HG02884 (cell line): Measurements from ENCODE around the gene FA2H.
"Not testable (repeated sequence)": the region's sequence is repeated elsewhere in the genome, so short reads cannot be mapped to it uniquely, and the experiment has no call there.

Experiments
- ATAC-seq: cut with Tn5 transposase; IDR thresholded peaks from one replicate; pipeline ENCODE4 v1.9.1; 2021; ENCODE audit warnings: mild to moderate bottlenecking, moderate library complexity; ENCODE audit not compliant: unreplicated experiment

FA2H gene

DNA sequence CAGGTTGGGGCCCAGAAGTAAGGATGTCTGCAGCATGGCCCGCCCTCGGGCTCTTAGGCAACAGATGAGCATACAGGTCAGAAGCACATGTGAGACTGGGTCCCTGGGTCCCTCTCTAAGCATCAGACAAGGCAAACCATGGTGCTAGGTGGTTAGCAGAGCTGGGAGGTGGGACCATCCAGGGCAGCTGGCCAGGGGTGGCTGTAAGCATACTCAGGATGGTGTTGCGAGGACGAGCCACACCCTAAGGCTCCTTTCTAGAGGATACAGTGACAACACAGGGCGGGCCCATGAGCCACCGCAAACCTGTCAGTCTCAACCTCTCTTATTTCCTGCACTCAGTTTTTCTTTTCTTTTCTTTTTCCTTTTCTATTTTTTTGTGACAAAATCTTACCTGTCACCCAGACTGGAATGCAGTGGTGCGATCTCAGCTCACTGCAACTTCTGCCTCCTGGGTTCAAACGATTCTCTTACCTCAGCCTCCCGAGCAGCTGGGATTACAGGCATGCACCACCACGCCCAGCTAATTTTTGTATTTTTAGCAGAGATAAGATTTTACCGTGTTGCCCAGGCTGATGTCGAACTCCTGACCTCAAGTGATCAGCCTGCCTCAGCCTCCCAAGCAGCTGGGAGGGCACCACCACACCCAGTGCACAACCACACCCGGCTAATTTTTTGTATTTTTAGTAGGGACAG is 3.6 kb downstream of the FA2H start:
- ATAC-seq, result no peak

DNA sequence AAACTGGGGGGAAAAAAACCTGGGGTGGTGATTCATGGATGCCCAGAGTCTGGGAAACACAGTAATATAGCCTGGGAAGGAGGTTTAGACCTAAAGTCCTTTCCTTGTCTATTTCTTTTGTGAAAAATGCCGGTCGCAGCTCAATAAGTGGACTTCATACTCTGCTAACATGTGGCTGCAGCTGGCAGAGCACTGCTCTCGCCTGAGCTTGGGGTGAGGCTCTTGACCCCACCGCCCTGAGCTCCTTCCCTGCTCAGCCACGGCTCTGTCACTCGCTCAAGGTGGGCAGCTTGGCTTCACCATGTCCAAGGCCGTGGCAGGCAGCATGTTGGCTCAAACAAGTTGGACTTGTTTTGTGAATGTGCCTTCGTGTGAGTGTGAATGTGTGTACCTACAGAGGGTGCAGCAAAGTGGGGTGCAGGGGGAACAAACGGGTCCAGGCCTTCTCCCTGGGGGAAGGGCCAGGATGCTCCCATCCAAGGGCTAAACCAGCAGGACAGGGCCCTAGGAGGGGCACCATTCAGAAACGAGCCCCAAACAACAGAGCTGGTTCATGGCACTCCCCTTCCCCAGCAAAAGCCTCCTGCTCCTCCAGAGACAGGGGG is 4.9 kb downstream of the FA2H start:
- no peak for ATAC-seq

DNA sequence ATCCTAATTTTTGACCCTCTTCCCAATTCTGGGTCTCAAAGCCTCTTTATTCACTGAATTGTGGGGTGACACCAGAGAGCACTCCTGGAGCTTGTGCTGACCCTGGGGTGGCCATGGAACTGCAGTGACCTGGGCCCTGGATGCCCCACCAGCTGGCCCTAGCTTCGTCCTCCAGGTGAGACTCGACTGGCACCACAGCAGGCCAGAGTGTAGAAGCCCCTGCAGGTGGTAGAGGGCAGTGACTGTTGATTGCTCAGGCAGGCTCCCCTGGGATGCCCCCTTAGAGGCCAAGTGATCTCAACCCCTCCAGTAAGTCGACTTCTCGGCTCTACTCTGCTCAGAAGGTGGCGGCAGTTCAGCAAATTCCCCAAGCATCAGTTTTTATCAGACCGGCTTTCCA is 6.4 kb downstream of the FA2H start:
- ATAC-seq, result no peak

DNA sequence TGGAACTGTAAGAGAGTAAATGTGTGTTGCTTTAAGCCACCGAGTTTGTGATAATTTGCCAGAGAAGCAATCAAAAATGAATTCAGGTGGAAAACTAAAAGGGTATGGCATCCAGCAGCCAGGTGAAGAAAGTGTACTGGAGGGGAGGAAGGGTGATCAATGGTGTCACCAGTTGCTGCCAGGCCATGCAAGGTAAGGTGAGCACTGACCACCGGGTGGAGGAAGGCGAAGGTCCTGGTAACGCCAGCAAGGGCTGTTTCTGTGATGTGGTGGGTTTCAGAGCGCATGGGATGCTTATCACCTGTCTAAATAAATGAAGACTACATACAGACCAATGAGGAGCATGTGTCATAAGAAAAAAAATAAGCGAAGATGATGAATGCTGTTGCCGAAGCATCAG is 6.9 kb downstream of the FA2H start:
- no peak for ATAC-seq

DNA sequence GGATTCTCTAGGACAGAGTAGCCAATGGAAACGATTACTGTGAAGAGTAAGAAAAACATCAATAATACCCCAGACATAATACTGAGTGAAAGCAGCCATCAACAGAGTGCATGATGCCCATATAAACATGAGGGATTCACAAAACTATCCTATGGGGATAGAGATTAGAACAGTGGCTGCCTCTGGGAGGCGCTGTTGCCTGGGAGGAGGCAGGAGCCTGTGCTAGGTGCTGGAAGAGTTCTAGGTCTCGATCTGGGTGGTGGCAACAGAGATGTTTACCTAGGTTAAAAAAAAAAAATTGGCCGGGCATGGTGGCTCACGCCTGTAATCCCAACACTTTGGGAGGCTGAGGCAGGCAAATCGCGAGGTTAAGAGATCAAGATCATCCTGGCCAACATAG is 7.9 kb downstream of the FA2H start:
- ATAC-seq, result no peak

DNA sequence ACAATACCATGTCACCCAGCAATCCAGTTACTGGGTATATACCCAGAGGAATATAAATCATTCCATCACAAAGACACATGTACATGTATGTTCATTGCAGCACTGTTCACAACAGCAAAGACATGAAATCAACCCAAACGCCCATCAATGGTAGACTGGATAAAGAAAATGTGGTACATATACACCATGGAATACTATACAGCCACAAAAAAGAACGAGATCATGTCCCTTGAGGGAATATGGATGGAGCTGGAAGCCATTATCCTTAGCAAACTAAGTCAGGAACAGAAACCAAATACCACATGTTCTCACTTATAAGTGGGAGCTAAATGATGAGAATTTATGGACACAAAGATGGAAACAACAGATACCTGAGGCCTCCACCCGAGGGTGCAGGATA is 10.4 kb downstream of the FA2H start:
- not testable (repeated sequence) for ATAC-seq

DNA sequence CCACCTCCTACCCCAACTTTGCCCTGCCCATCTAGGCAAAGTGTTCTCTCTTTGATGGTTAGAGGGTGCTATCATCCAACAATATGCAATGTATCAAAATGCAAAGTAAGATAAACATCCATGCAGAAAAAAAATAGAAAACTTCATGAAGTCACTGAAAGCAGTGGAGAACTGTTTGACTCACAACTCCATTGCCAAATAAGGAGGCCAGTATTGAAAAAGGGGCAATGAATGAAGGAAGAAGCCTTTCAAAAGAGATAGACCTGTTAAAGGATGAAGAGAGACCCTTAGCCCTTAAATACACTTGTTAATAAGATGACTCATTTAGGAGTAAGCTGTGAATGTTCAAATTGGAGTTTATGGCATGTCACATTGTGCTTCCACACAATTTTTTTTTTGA is 13.0 kb downstream of the FA2H start:
- ATAC-seq, result no peak

DNA sequence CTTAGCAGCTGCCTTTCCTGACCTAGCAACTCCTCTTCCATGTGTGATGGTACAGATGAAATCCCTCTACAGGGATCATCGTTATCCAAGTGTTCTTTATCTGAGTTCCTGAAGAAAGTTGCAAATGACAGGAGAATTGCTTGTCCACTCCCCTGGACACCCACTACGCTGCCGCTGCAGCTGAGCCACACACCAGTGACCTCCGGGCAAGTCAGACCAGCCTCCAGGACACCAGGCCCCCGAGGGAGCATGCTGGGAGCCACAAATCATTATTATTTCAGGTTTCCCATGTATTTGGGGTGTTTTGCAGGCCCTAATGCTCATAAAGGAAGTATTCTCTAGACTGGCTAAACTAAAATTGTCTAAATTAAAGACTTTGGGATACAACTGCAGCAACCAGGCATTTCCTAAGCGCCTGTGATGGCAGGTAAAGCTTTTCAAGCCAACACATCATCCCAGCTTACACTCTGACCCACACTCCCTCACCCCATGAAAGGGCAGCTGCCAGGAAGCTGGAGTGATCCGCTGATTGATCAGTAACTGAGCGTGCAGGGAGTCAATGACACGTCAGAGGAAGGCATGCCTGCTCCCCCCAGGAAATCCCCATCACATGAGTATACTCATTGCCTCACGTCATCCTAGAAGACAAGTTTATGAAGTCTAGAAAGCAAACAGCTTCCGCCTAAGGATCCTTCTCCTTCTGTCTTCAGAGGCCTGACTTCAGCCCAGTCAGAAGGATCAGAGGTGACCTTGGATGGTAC is 14.4 kb downstream of the FA2H start:
- ATAC-seq, result no peak

DNA sequence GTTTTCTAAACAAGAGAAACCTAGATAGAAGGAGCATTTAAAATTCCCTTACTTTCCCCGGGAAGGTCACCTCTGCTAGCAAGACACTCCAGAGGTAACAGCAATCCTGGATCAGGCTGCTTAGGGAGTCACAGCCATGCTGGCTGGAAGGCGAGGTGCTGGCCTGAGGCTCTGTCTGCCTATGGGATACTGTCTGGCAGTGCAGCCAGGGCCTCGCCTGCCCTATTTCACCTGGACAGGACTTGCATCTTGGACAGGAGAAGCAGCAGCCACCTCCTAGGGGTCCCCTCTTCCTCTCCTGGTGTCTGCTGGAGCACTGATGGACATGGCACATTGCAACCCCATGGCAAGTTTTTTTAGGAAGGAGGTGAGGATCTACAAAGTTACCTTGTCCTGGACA is 15.1 kb downstream of the FA2H start:
- ATAC-seq, result no peak

DNA sequence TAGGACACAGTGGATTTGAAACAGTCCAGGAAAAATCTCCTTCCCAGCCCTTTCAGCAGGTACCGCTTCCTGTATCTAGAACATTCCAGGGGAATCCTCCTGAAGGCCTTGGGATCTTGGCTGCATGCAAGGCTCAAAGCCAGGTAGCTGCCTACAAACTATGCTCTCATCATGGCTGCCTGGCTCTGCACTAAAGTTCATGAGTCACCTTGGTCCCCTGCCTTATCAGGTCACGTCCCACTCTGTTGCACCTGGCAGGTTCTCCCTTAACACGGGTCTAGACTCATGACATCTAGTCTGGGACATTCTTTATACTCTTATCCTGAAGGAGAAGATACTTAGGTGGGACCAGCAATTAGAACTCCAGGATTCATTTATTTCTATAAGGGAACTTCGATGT is 15.8 kb downstream of the FA2H start:
- ATAC-seq, result no peak

DNA sequence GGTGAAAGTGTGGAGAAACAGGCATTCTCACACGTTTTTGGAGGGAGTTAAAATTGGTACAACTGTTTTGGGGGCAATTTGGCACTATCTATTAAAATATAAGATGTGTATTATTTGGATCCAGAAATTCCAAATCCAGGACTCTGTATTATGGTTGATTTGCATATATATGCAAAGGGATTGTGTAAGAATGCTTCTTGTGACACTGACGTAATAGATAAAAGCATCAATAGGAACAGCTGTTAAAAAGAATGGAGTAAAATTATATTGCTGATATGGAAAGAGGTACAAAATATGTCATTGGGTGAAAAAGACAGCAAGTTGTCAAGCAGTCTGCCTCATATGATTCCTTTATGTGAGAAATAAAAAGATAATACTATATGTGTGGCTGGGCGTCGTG is 17.3 kb downstream of the FA2H start:
- ATAC-seq, result no peak

DNA sequence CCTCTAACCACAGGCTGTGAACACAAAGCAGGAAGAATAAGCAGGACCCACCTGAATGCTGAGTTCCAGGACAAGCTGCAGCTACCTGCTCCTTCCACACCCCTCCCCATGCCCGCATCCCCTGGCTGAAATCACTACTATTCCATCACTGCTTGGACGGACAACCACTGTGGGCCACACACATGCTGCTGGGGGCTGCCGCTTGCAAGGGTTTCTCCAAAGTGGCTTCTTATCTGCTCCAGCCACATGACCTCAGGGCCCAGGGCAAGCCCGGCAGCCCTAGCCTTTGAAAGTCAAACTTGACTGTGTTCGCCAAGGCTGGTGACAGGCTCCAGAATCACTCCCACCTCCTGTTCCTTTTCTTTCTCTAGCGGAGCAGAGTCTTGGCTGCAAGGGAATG is 18.4 kb downstream of the FA2H start:
- ATAC-seq, result no peak

DNA sequence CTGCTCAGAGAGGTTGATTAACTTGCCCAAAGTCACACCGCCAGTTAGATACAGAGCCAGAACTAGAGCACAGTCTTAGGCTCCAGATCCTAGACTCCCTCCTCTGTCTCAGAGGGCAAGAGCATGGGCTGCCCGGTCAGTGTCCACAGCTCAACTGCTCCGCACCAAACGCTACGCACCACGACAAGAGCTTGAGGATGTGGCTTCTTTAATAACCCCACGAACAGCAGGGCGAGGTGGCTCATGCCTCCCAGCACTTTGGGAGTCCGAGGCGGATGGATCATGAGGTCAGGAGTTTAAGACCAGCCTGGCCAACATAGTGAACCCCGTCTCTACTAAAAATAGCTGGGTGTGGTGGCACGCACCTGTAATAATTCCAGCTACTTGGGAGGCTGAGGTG is 21.4 kb downstream of the FA2H start:
- no peak for ATAC-seq

DNA sequence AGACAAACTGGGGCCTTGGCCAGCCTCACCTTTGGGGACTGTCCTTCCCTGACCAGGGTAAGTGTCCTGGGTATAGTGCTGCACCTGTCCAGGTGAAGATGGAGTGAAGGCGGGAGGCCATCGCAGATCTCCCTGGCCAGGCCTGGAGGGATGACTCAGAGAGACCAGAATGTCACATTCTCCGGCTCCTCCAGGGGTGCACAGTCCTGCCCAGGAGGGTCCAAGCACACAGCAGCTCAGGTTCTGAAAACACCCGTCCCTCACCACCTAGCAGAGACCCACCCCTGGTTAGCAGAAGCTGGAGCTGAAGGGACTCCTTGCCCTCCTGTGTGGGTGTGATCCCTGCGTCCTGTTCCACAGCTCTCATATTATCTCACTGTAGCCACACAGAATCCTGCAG is 21.9 kb downstream of the FA2H start:
- no peak for ATAC-seq

DNA sequence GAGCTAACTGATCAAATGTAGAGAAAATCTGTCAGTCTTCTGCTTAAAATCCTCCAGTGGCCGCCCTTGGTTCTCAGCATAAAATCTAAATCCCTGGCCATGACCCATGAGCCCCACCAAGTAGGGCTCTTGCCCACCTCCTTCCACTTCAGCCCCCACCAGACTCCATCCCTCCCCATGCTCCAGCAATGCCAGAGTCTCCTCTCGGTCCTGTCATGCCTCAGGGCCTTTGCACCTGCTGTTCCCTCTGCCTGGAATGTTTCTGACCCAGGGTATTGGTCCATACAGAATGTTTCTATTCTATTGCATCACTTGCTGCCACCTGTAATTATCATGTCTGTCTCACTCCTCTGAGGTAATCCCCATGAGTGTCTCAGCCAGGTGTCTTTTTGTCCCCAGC is 22.4 kb downstream of the FA2H start:
- ATAC-seq, result no peak

DNA sequence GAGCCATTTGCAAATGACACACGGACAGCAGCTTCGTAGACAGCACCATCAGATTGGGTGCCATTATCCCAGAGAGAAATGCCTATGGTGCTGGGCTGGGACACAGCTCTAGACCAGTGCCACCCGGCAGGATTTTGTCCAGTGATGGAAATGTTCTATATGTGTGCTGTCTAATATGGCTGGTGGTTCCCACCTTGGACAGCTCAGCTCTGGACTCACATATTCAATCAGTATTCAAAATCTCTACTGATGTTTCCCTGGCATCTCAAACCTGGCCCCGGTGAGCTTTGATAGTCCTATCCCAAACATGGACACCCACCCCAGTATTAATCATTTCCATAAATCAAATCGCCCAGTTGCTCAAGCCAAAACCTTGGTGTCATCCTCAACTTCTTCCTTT is 23.0 kb downstream of the FA2H start:
- ATAC-seq, result no peak

DNA sequence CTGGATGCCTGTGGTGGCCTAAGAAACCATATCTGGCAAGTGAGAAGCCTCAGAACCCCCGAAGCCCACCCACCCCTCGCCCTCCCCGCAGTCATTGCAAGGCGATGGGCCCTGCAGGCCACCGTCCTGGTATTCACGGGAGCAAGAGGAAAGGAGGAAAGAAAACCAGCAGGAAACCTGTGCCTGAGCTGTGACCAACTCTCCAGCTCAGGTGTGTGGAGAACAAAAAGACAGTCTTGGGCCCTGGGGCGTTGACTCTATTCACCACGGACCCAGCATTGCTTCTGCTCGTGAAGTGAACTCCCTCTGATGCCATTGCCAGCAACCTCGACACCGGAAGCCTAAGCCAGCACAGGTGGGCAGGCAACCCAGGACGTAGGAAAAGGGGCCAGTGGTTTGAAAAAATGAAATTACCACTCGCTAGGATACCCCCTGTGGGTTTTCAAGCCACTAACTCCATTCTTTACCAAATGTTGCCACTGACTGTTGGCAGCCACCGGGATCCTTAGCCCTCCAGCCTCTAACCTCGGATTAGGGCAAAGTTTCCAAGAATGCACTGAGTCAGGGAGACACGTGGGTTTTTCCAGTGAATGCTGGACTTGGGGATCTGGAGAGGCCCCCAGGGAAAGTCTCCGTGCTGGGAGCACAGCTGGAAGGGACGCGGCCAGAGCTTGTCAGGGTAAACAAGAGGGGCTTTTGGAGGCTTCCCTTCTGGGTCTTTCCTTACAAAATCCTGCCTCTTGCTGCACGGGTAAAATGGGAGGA is 25.1 kb downstream of the FA2H start:
- ATAC-seq, result no peak

DNA sequence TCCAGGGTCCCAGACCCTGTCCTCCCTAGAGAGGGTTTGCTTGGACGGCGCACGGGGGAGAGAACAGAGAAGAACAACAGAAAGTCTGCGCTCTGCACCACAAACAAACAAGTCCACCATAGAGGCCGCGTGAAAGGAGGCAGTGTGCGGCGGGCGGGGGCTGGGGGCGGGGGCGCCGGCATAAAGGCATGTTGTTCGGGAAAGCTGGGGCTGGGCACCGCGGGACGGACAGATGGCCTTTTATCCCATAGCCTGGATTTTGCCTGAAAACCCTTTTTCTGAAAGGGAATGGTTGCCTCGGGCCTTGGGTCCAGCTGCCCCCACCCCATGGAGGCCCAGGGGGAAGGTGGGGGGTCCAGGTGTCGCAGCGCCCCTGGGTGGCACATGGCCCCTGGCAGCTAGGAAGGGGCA is 26.0 kb downstream of the FA2H start:
- ATAC-seq, result no peak

DNA sequence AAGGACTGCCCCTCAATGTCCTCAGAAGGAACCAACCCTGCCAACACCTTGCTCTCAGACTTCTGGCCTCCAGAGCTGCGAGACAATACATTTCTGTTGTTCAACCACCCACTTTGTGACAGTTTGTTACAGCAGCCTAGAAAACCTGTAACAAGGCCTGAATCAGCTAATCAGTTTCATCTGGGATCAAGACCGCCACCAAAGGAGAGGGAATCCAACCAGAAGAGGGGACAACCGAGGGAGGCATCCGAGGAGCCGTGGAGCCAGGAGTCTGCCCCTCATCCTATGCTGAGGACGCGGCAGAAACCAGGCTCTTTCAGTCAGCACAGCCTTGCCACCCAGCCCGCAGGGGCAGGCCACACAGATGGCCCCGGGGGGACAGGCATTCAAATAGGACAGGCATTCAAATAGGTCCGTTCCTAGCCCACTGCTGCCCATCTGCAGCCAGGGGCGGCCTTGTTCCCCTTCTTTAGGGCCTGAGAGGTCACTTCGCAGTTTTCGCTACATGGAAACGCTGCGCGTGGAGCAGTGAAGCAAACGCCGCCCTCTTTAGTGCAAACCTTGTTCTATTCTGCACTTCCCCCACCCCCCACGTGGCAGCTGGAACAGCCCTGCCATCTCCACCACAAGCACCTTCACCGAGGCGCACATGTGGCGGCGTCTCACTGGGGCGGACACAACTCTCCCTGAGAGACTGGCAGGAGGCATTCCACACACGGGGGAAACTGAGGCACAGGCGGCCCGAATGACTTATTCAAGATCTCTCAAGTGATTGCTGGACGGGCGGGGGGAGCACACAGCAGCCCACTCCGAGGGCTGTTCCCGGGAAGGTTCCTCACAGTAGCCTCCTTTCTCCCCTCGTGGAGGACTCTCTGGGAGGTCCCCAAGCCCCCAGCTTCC is 26.7 kb downstream of the FA2H start:
- ATAC-seq, result no peak

DNA sequence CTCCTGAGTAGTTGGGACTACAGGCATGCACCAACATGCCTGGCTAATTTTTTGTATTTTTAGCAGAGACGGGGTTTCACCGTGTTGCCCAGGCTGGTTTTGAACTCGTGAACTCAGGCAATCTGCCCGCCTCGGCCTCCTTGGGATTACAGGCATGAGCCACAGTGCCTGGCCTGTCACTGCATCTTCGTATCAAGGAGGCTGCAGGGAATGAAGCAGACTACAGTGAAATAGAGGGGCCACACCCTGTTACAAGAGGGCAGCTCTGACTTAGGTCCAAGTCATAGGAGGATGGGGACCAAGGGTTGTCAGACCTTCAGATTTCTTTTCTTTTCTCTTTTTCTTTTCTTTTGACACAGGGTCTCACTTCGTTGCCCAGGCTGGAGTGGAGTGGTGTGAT is 28.7 kb downstream of the FA2H start:
- no peak for ATAC-seq
